A549 (cell line): Measurements from ENCODE around the gene ARHGEF11.
"Not testable (repeated sequence)": the region's sequence is repeated elsewhere in the genome, so short reads cannot be mapped to it uniquely, and the experiment has no call there.

Source experiments
- CTCF ChIP-seq: fragments of >200 bp; sonication (Bioruptor Twin); formaldehyde crosslinking; IDR thresholded peaks from 3 replicates; pipeline ENCODE4 v1.5.1; 2016
- EHF ChIP-seq: fragments of 250-450 bp; sonication (Bioruptor Pico); IDR thresholded peaks from 2 replicates; pipeline ENCODE4 v1.5.0; 2020; ENCODE audit warnings: mild to moderate bottlenecking
- EP300 ChIP-seq, 2 experiments: fragments of >200 bp; sonication (Bioruptor Twin); formaldehyde crosslinking; IDR thresholded peaks; 2 replicates in 1 of 2; 3 replicates in 1 of 2; pipeline ENCODE4 v1.6.1; 2016 to 2017
- ESRRA ChIP-seq: fragments of 150-350 bp; IDR thresholded peaks from 2 replicates; pipeline ENCODE4 v1.6.1; 2014; ENCODE audit warnings: mild to moderate bottlenecking, low read length, borderline replicate concordance
- GATA3 ChIP-seq: IDR thresholded peaks from 2 replicates; pipeline ENCODE4 v1.6.1; 2012; ENCODE audit warnings: borderline replicate concordance
- MAX ChIP-seq: IDR thresholded peaks from 2 replicates; pipeline ENCODE4 v1.6.1; 2012
- MYC ChIP-seq: IDR thresholded peaks from 2 replicates; pipeline ENCODE4 v1.6.1; 2012; ENCODE audit warnings: mild to moderate bottlenecking, inconsistent platforms, low read length, improper control_type of control experiment, borderline replicate concordance
- NR3C1 ChIP-seq: fragments of >200 bp; sonication (Bioruptor Twin); formaldehyde crosslinking; IDR thresholded peaks from 3 replicates; pipeline ENCODE4 v1.6.1; 2017
- RAD21 ChIP-seq, 2 experiments: fragments of >200 bp in 1 of 2; sonication (Bioruptor Twin) in 1 of 2; formaldehyde crosslinking in 1 of 2; IDR thresholded peaks in 1 of 2; conservative IDR thresholded peaks in 1 of 2; 2 replicates in 1 of 2; 3 replicates in 1 of 2; pipeline ENCODE4 v1.6.1; 2012 to 2018; ENCODE audit warnings: inconsistent platforms in 1 of 2
- SMC3 ChIP-seq: fragments of >200 bp; sonication (Bioruptor Twin); formaldehyde crosslinking; IDR thresholded peaks from 3 replicates; pipeline ENCODE4 v1.6.1; 2018; ENCODE audit warnings: inconsistent platforms
- TF ChIP-seq, protein P1 (sequence below): fragments of 450-650 bp; IDR thresholded peaks from 2 replicates; pipeline ENCODE4 v1.6.1; 2014; ENCODE audit warnings: antibody characterized with exemption

DNA sequence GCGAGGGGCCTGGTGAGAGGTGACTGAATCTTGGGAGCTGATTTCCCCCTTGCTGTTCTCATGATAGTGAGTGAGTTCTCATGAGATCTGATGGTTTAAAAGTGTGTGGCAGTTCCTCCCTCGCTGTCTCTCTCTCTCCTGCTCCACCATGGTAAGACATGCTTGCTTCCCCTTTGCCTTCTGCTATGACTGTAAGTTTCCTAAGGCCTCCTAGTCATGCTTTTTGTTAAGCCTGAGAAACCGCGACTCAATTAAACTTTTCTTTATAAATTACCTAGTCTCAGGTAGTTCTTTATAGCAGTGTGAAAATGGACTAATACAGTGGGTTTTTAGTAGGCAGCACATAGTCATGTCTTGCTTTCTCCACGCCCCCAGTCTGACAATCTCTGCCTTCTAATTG lies 10.2 kb upstream of the ARHGEF11 start:
- not testable (repeated sequence) for TF ChIP-seq CTCF; RAD21 (conservative IDR thresholded peaks at IDR 0.05 in 1 of 2, IDR thresholded peaks at IDR 0.05 in 1 of 2); NR3C1; EHF; MAX; SMC3; ESRRA; MYC; EP300 (IDR thresholded peaks at IDR 0.05); GATA3
- TF ChIP-seq, protein P1, sequence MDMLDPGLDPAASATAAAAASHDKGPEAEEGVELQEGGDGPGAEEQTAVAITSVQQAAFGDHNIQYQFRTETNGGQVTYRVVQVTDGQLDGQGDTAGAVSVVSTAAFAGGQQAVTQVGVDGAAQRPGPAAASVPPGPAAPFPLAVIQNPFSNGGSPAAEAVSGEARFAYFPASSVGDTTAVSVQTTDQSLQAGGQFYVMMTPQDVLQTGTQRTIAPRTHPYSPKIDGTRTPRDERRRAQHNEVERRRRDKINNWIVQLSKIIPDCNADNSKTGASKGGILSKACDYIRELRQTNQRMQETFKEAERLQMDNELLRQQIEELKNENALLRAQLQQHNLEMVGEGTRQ, result not testable (repeated sequence)
